Astrocyte (in vitro differentiated cells and primary cell): ENCODE results near the gene NUCKS1. TPM values are rescaled to one million over a fixed set of nuclear protein-coding genes. Genes with fewer than 3 reads are reported as not detected.

ENCODE experiments used
- DNase-seq: peaks from one replicate; pipeline ENCODE4 v3.0.0-alpha.2; 2010; ENCODE audit warnings: low read depth
- FAIRE-seq: peaks from 2 replicates; lab custom pipeline; 2011; peaks lifted over from hg19 to GRCh38; lab: Jason Lieb, UNC
- H2AFZ ChIP-seq: 2 replicates; pipeline ENCODE4 v1.6.0; 2012; ENCODE audit warnings: low read depth, low read length, inconsistent platforms
- H3K27ac ChIP-seq: 2 replicates; pipeline ENCODE4 v1.5.1; 2011; ENCODE audit warnings: low read depth, low read length, inconsistent platforms
- H3K27me3 ChIP-seq: 2 replicates; pipeline ENCODE4 v1.6.0; 2011; ENCODE audit warnings: low read length, inconsistent platforms; ENCODE audit not compliant: insufficient read depth
- H3K36me3 ChIP-seq: 2 replicates; pipeline ENCODE4 v1.5.1; 2011; ENCODE audit warnings: low read length, inconsistent platforms; ENCODE audit not compliant: insufficient read depth
- H3K4me1 ChIP-seq: 2 replicates; pipeline ENCODE4 v1.5.1; 2011; ENCODE audit warnings: low read length, inconsistent platforms; ENCODE audit not compliant: insufficient read depth
- H3K4me2 ChIP-seq: 2 replicates; pipeline ENCODE4 v1.6.0; 2012; ENCODE audit warnings: low read length, inconsistent platforms
- H3K4me3 ChIP-seq: 2 replicates; pipeline ENCODE4 v1.5.1; 2011; ENCODE audit warnings: low read depth, mild to moderate bottlenecking, low read length, inconsistent platforms; ENCODE audit not compliant: insufficient read depth
- H3K79me2 ChIP-seq: 2 replicates; pipeline ENCODE4 v1.6.0; 2012; ENCODE audit warnings: mild to moderate bottlenecking, low read length, inconsistent platforms; ENCODE audit not compliant: insufficient read depth
- H3K9ac ChIP-seq: 2 replicates; pipeline ENCODE4 v1.6.0; 2012; ENCODE audit warnings: mild to moderate bottlenecking, low read length, inconsistent platforms
- H3K9me3 ChIP-seq: 2 replicates; pipeline ENCODE4 v1.5.1; 2012; ENCODE audit warnings: low read depth, mild to moderate bottlenecking, low read length, inconsistent platforms; ENCODE audit not compliant: insufficient read depth
- H4K20me1 ChIP-seq: 2 replicates; pipeline ENCODE4 v1.6.0; 2012; ENCODE audit warnings: low read length, inconsistent platforms; ENCODE audit not compliant: insufficient read depth
- H3K27ac Mint-ChIP-seq: one replicate; pipeline ENCODE4 v1.8.0; 2021; ENCODE audit warnings: mild to moderate bottlenecking, mixed read lengths; ENCODE audit not compliant: unreplicated experiment
- H3K27me3 Mint-ChIP-seq: one replicate; pipeline ENCODE4 v1.8.0; 2021; ENCODE audit warnings: low read depth, mixed read lengths; ENCODE audit not compliant: unreplicated experiment
- H3K36me3 Mint-ChIP-seq: one replicate; pipeline ENCODE4 v1.8.0; 2021; ENCODE audit warnings: low read depth, mixed read lengths; ENCODE audit not compliant: unreplicated experiment
- H3K4me1 Mint-ChIP-seq: one replicate; pipeline ENCODE4 v1.8.0; 2021; ENCODE audit warnings: low read depth, mixed read lengths; ENCODE audit not compliant: unreplicated experiment
- H3K4me3 Mint-ChIP-seq: one replicate; pipeline ENCODE4 v1.8.0; 2021; ENCODE audit warnings: mild to moderate bottlenecking, moderate library complexity, mixed read lengths; ENCODE audit not compliant: unreplicated experiment
- H3K9me3 Mint-ChIP-seq: one replicate; pipeline ENCODE4 v1.8.0; 2021; ENCODE audit warnings: mild to moderate bottlenecking, mixed read lengths; ENCODE audit not compliant: unreplicated experiment
- EZH2 ChIP-seq: IDR thresholded peaks from 2 replicates; pipeline ENCODE4 v1.6.1; 2012; ENCODE audit warnings: mild to moderate bottlenecking, low read length, inconsistent platforms; ENCODE audit not compliant: insufficient read depth
- total RNA-seq: library from RNA; stranded (reverse); gene quantifications from 2 replicates; pipeline ENCODE4 v1.2.1, GENCODE V29; 2021
- TF ChIP-seq, protein P1 (sequence below): IDR thresholded peaks from 2 replicates; pipeline ENCODE4 v1.5.1; 2011; ENCODE audit warnings: low read depth, mild to moderate bottlenecking, inconsistent platforms, low read length, moderate library complexity; ENCODE audit not compliant: insufficient read depth

The NUCKS1 gene
- total RNA-seq, 1 donor from 2014 or later, result 169 TPM

- Mint-ChIP-seq H3K27ac (no peak overlapping the region), H3K36me3 (peaks cover 4% of the 10 kb centered on the region), H3K9me3 (no peaks in the 10 kb centered on the region), H3K4me3 (no peak overlapping the region), H3K27me3 (no peaks in the 10 kb centered on the region), H3K4me1 (peaks cover 11% of the 10 kb centered on the region)
- Histone ChIP-seq H3K9me3 (no peaks in the 10 kb centered on the region), H3K4me1 (peaks cover 10% of the 10 kb centered on the region), H3K79me2 (no peaks in the 10 kb centered on the region), H3K4me3 (no peak overlapping the region), H4K20me1 (peaks cover 33% of the 10 kb centered on the region), H3K27ac (no peak overlapping the region), H3K36me3 (peaks cover 27% of the 10 kb centered on the region), H3K9ac (no peak overlapping the region), H3K27me3 (no peaks in the 10 kb centered on the region), H3K4me2 (no peak overlapping the region), H2AFZ (no peak overlapping the region)
- DNase-seq (no peak), FAIRE-seq (no peak)
- TF ChIP-seq, protein P1, sequence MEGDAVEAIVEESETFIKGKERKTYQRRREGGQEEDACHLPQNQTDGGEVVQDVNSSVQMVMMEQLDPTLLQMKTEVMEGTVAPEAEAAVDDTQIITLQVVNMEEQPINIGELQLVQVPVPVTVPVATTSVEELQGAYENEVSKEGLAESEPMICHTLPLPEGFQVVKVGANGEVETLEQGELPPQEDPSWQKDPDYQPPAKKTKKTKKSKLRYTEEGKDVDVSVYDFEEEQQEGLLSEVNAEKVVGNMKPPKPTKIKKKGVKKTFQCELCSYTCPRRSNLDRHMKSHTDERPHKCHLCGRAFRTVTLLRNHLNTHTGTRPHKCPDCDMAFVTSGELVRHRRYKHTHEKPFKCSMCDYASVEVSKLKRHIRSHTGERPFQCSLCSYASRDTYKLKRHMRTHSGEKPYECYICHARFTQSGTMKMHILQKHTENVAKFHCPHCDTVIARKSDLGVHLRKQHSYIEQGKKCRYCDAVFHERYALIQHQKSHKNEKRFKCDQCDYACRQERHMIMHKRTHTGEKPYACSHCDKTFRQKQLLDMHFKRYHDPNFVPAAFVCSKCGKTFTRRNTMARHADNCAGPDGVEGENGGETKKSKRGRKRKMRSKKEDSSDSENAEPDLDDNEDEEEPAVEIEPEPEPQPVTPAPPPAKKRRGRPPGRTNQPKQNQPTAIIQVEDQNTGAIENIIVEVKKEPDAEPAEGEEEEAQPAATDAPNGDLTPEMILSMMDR, result no peak
- TF ChIP-seq EZH2, result no peak
Measured at GRCh38 chr1:205710201-205711062, 39.5 kb downstream of the NUCKS1 start.

- Histone ChIP-seq H3K9me3 (no peaks in the 10 kb centered on the region), H3K4me3 (no peak overlapping the region), H4K20me1 (peaks cover 32% of the 10 kb centered on the region), H3K36me3 (peaks cover 20% of the 10 kb centered on the region), H2AFZ (no peak overlapping the region), H3K27ac (no peak overlapping the region), H3K27me3 (no peaks in the 10 kb centered on the region), H3K9ac (no peak overlapping the region), H3K79me2 (no peaks in the 10 kb centered on the region), H3K4me2 (no peak overlapping the region), H3K4me1 (peaks cover 10% of the 10 kb centered on the region)
- H3K9me3 Mint-ChIP-seq, result no peaks in the 10 kb centered on the region
- peaks cover 5% of the 10 kb centered on the region for H3K36me3 Mint-ChIP-seq
- peaks cover 11% of the 10 kb centered on the region for H3K4me1 Mint-ChIP-seq
- DNase-seq (no peak), FAIRE-seq (no peak)
- H3K27ac Mint-ChIP-seq, result no peak overlapping the region
- TF ChIP-seq, protein P1, result no peak
- TF ChIP-seq EZH2, result no peak
- no peaks in the 10 kb centered on the region for H3K27me3 Mint-ChIP-seq
- no peak overlapping the region for H3K4me3 Mint-ChIP-seq
Measured at GRCh38 chr1:205709640-205710039, 40.3 kb downstream of the NUCKS1 start.

GRCh38 chr1:205709059-205709398, 41.0 kb downstream of the NUCKS1 start:
- peaks cover 18% of the 10 kb centered on the region for H3K36me3 ChIP-seq
- peaks cover 8% of the 10 kb centered on the region for H3K4me1 Mint-ChIP-seq
- peak overlapping the region; percentile 51 for H3K27ac Mint-ChIP-seq

More at GRCh38 chr1:205709059-205709398, 41.0 kb downstream of the NUCKS1 start:
- peaks cover 28% of the 10 kb centered on the region for H4K20me1 ChIP-seq
- DNase-seq (peak; percentile 74), FAIRE-seq (no peak)
- no peak overlapping the region for H3K9ac ChIP-seq
- H3K4me3 ChIP-seq, result no peak overlapping the region
- Mint-ChIP-seq H3K36me3 (peaks cover 6% of the 10 kb centered on the region), H3K27me3 (no peaks in the 10 kb centered on the region), H3K9me3 (no peaks in the 10 kb centered on the region), H3K4me3 (no peak overlapping the region)
- no peak overlapping the region for H3K27ac ChIP-seq
- no peak overlapping the region for H2AFZ ChIP-seq
- no peaks in the 10 kb centered on the region for H3K9me3 ChIP-seq
- peak overlapping the region; percentile 31 for H3K4me2 ChIP-seq
- TF ChIP-seq, protein P1, result no peak
- no peak for TF ChIP-seq EZH2
- H3K4me1 ChIP-seq, result peaks cover 10% of the 10 kb centered on the region
- no peaks in the 10 kb centered on the region for H3K27me3 ChIP-seq
- no peaks in the 10 kb centered on the region for H3K79me2 ChIP-seq
